Mesendoderm (in vitro differentiated cells): ENCODE data around the gene LKAAEAR1.
"Not testable (repeated sequence)": the region's sequence is repeated elsewhere in the genome, so short reads cannot be mapped to it uniquely, and the experiment has no call there.

Experiments used
- DNase-seq: peaks from one replicate; pipeline ENCODE4 v3.0.0; 2013
- H2AK5ac ChIP-seq: 2 replicates; pipeline ENCODE4 v1.6.1; 2013; ENCODE audit warnings: low read length, inconsistent platforms
- H2BK120ac ChIP-seq: 2 replicates; pipeline ENCODE4 v1.6.1; 2013; ENCODE audit warnings: low read depth, mild to moderate bottlenecking, low read length, moderate library complexity, mixed read lengths
- H2BK15ac ChIP-seq: replicated peaks from 2 replicates; pipeline ENCODE4 v1.6.1; 2013; ENCODE audit warnings: low read depth, mild to moderate bottlenecking, moderate library complexity
- H2BK5ac ChIP-seq: 2 replicates; pipeline ENCODE4 v1.6.1; 2013; ENCODE audit warnings: low read length, inconsistent platforms
- H3K18ac ChIP-seq: 2 replicates; pipeline ENCODE4 v1.6.1; 2013; ENCODE audit warnings: mild to moderate bottlenecking, low read length, mixed read lengths
- H3K23ac ChIP-seq: one replicate; pipeline ENCODE4 v1.6.1; 2013; ENCODE audit warnings: low read length
- H3K27ac ChIP-seq: 2 replicates; pipeline ENCODE4 v1.5.1; 2013; ENCODE audit warnings: low read depth, mild to moderate bottlenecking, inconsistent platforms, low read length, moderate library complexity
- H3K27me3 ChIP-seq: 2 replicates; pipeline ENCODE4 v1.6.1; 2013; ENCODE audit warnings: low read length, control low read depth, mild to moderate bottlenecking, inconsistent platforms; ENCODE audit not compliant: insufficient read depth, poor library complexity
- H3K36me3 ChIP-seq: 2 replicates; pipeline ENCODE4 v1.6.1; 2013; ENCODE audit warnings: low read length, inconsistent platforms; ENCODE audit not compliant: control insufficient read depth, insufficient read depth
- H3K4ac ChIP-seq: one replicate; pipeline ENCODE4 v1.6.1; 2013; ENCODE audit warnings: low read depth, mild to moderate bottlenecking, low read length, moderate library complexity
- H3K4me1 ChIP-seq: 2 replicates; pipeline ENCODE4 v1.6.1; 2013; ENCODE audit warnings: low read depth, low read length, inconsistent platforms; ENCODE audit not compliant: control insufficient read depth
- H3K4me2 ChIP-seq: 2 replicates; pipeline ENCODE4 v1.6.1; 2013; ENCODE audit warnings: low read length
- H3K4me3 ChIP-seq: 2 replicates; pipeline ENCODE4 v1.5.1; 2013; ENCODE audit warnings: mild to moderate bottlenecking, low read length
- H3K56ac ChIP-seq: one replicate; pipeline ENCODE4 v1.6.1; 2013; ENCODE audit warnings: low read length
- H3K79me1 ChIP-seq: 2 replicates; pipeline ENCODE4 v1.6.1; 2013; ENCODE audit warnings: low read length, inconsistent platforms
- H3K79me2 ChIP-seq: 2 replicates; pipeline ENCODE4 v1.6.1; 2013; ENCODE audit warnings: mild to moderate bottlenecking, low read length; ENCODE audit not compliant: control insufficient read depth, insufficient read depth
- H3K9ac ChIP-seq: 2 replicates; pipeline ENCODE4 v1.6.1; 2013; ENCODE audit warnings: low read length, inconsistent platforms
- H4K5ac ChIP-seq: one replicate; pipeline ENCODE4 v1.6.1; 2013; ENCODE audit warnings: low read length
- H4K8ac ChIP-seq: one replicate; pipeline ENCODE4 v1.6.1; 2013; ENCODE audit warnings: low read depth, mild to moderate bottlenecking, control low read depth, low read length, moderate library complexity
- whole genome bisulfite sequencing: extraction: QIAGEN DNeasy Blood & Tissue Kit; methylation state at CpG from one replicate; pipeline ENCODE4 v1.1.7; 2013; ENCODE audit warnings: low lambda C conversion rate, missing lambda C conversion rate; ENCODE audit not compliant: insufficient coverage; ENCODE audit errors: extremely low coverage; 5-methylcytosine and 5-hydroxymethylcytosine counted together

The LKAAEAR1 gene

DNA sequence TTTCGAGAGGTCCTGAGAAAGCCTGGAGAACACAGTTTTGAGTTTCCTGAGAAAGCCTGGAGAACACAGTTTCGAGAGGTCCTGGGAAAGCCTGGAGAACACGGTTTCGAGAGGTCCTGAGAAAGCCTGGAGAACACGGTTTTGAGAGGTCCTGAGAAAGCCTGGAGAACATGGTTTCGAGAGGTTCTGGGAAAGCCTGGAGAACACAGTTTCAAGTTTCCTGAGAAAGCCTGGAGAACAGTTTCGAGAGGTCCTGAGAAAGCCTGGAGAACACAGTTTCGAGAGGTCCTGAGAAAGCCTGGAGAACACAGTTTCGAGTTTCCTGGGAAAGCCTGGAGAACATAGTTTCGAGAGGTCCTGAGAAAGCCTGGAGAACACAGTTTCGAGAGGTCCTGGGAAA, 39.3 kb upstream of the LKAAEAR1 start:
- H3K79me2 ChIP-seq, DNase-seq, H3K27me3 ChIP-seq, H3K4ac ChIP-seq, H3K18ac ChIP-seq, H2BK120ac ChIP-seq, H3K23ac ChIP-seq, H2AK5ac ChIP-seq, H4K5ac ChIP-seq, H3K9ac ChIP-seq, H3K79me1 ChIP-seq, H4K8ac ChIP-seq, H3K4me3 ChIP-seq, H3K36me3 ChIP-seq, H3K27ac ChIP-seq, H2BK5ac ChIP-seq, H3K4me2 ChIP-seq, H3K56ac ChIP-seq, H2BK15ac ChIP-seq, H3K4me1 ChIP-seq: not testable (repeated sequence)
- WGBS, result no CpG with 5 or more reads among the region's 11 CpGs

DNA sequence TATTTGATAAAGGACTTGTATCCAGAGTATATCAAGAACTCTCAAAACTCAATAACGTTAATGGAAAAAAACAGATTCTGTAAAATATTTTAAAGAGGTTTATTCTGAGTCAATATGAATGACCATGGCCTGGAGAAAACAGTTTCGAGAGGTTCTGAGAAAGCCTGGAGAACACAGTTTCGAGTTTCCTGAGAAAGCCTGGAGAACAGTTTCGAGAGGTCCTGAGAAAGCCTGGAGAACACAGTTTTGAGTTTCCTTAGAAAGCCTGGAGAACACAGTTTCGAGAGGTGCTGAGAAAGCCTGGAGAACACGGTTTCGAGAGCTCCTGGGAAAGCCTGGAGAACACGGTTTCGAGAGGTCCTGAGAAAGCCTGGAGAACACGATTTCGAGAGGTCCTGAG, 38.7 kb upstream of the LKAAEAR1 start:
- not testable (repeated sequence) for H3K9ac ChIP-seq, H3K79me2 ChIP-seq, H3K27me3 ChIP-seq, H3K4me1 ChIP-seq, H2BK120ac ChIP-seq, DNase-seq, H2BK15ac ChIP-seq, H3K23ac ChIP-seq, H3K4ac ChIP-seq, H3K4me3 ChIP-seq, H3K18ac ChIP-seq, H4K5ac ChIP-seq, H4K8ac ChIP-seq, H3K4me2 ChIP-seq, H3K27ac ChIP-seq, H3K56ac ChIP-seq, H2AK5ac ChIP-seq, H2BK5ac ChIP-seq, H3K36me3 ChIP-seq, H3K79me1 ChIP-seq
- no CpG with 5 or more reads among the region's 11 CpGs for WGBS

DNA sequence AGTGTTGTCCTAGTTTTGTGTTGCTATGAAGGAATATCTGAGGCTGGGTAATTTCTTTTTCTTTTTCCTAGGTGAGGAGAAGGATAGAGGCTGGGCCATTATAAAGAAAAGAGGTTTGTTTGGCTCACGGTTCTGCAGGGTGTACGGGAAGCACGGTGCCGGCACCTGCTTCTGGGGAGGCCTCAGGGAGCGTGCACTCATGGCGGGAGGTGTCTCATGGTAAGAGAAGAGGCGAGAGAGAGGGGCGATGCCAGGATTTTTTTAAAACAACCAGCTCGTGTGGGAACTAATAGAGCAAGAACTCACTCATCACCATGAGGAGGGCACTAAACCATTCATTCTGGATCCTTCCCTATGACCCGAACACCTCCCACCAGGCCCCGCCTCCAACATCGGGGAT, 37.4 kb upstream of the LKAAEAR1 start:
- no CpG with 5 or more reads among the region's 12 CpGs for WGBS

DNA sequence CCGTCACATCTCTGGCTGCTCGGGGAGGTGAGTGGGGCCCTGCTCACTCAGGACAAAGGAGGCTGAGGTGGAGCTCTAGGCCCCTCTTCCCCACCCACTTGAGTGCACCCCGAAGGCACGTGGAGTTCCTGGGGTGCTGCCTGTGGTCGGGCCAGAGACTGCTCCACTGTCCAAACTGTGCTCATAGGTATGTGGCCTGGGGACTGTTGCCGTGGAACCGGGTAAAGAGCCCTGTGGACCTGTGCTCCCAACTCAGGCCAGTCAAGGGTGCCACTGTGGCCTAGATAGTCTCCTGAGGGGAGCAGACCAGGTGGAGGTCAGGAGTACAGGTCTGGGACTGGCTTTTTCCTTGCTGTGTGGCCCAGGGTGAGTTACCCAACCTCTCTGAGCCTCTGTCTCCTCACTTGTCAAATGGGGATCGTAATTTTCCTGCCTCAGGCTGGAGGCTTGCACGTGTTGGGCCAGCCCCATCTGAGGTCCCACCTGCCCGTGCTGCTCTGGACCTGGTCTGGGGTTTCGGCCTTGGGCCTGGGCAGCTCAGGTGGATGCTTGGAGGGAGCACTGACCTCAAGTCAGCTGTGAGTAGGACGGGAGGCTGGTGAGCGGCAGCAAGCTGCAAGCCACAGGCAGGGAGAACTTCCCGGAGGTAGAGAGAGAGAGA, 35.6 kb upstream of the LKAAEAR1 start:
- WGBS, result no CpG with 5 or more reads among the region's 14 CpGs
- no peak overlapping the region for H4K5ac ChIP-seq

More for the DNA sequence above, 37.4 kb upstream of the LKAAEAR1 start:
- no peaks in the 10 kb centered on the region for H3K36me3 ChIP-seq
- H3K23ac ChIP-seq, result no peak overlapping the region
- no peak overlapping the region for H2BK5ac ChIP-seq
- no peak overlapping the region for H3K4me3 ChIP-seq
- no peak overlapping the region for H4K8ac ChIP-seq
- H4K5ac ChIP-seq, result no peak overlapping the region
- no peak overlapping the region for H3K4ac ChIP-seq
- no peak overlapping the region for H3K9ac ChIP-seq
- H3K79me2 ChIP-seq, result no peaks in the 10 kb centered on the region
- H3K27ac ChIP-seq, result no peak overlapping the region
- H2BK120ac ChIP-seq, result no peak overlapping the region
- no peak overlapping the region for H3K18ac ChIP-seq
- no peaks in the 10 kb centered on the region for H3K4me1 ChIP-seq
- H3K4me2 ChIP-seq, result no peak overlapping the region
- no peak overlapping the region for H2BK15ac ChIP-seq
- H3K27me3 ChIP-seq, result no peaks in the 10 kb centered on the region
- no peak for DNase-seq
- no peak overlapping the region for H2AK5ac ChIP-seq
- no peak overlapping the region for H3K56ac ChIP-seq
- H3K79me1 ChIP-seq, result no peaks in the 10 kb centered on the region

DNA sequence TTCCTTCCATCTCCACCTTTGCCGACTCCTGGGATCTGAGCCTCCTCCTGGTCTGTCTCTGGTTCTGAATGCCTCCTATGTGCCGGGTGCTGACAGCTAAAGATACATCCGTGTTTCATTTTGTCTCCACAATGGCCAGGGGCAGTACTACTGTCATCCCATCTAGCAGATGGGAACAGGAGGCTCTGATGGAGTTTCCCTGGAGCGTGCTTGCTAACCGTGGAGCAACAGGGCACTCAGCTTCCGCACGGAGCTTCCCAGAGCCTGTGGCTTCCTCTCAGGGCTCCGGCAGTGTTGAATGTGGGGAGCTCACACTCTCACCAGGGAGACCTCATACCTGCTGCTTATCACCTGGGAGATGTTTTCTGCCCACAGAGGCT, 35.1 kb upstream of the LKAAEAR1 start:
- Histone ChIP-seq H3K23ac (no peak overlapping the region), H3K9ac (no peak overlapping the region), H2BK5ac (no peak overlapping the region), H3K4me1 (no peaks in the 10 kb centered on the region), H4K5ac (no peak overlapping the region), H3K79me1 (no peaks in the 10 kb centered on the region), H3K56ac (no peak overlapping the region), H3K36me3 (no peaks in the 10 kb centered on the region), H2BK120ac (no peak overlapping the region), H3K27me3 (no peaks in the 10 kb centered on the region), H3K4me3 (no peak overlapping the region), H3K4me2 (no peak overlapping the region), H2BK15ac (no peak overlapping the region), H4K8ac (no peak overlapping the region), H2AK5ac (no peak overlapping the region), H3K18ac (no peak overlapping the region), H3K79me2 (no peaks in the 10 kb centered on the region), H3K27ac (no peak overlapping the region), H3K4ac (no peak overlapping the region)
- no peak for DNase-seq
- WGBS, result no CpG with 5 or more reads among the region's 8 CpGs

More for the DNA sequence above, 35.6 kb upstream of the LKAAEAR1 start:
- Histone ChIP-seq H2BK120ac (no peak overlapping the region), H3K27ac (no peak overlapping the region), H3K4ac (no peak overlapping the region), H4K8ac (no peak overlapping the region), H2BK15ac (no peak overlapping the region), H3K79me2 (no peaks in the 10 kb centered on the region), H3K4me1 (no peaks in the 10 kb centered on the region), H3K79me1 (no peaks in the 10 kb centered on the region), H2BK5ac (no peak overlapping the region), H3K9ac (no peak overlapping the region), H2AK5ac (no peak overlapping the region), H3K36me3 (no peaks in the 10 kb centered on the region), H3K27me3 (no peaks in the 10 kb centered on the region), H3K4me2 (no peak overlapping the region), H3K23ac (no peak overlapping the region), H3K4me3 (no peak overlapping the region), H3K56ac (no peak overlapping the region), H3K18ac (no peak overlapping the region)
- DNase-seq, result no peak

DNA sequence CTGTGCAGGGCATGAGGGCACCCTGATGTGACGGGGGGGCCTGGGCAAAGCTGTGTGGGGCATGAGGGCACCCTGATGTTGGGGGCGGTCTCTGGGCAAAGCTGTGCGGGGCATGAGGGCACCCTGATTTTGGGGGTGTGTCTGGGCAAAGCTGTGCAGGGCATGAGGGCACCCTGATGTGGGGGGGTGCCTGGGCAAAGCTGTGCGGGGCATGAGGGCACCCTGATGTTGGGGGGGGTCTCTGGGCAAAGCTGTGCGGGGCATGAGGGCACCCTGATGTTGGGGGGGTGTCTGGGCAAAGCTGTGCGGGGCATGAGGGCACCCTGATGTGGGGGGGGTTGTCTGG, 33.2 kb upstream of the LKAAEAR1 start:
- no CpG with 5 or more reads among the region's 6 CpGs for WGBS
- not testable (repeated sequence) for H2BK15ac ChIP-seq, H3K27me3 ChIP-seq, H3K4me1 ChIP-seq, DNase-seq, H2BK5ac ChIP-seq, H3K23ac ChIP-seq, H3K79me2 ChIP-seq, H2BK120ac ChIP-seq, H4K8ac ChIP-seq, H3K4ac ChIP-seq, H3K36me3 ChIP-seq, H4K5ac ChIP-seq, H3K79me1 ChIP-seq, H3K56ac ChIP-seq, H3K9ac ChIP-seq, H3K4me2 ChIP-seq, H3K18ac ChIP-seq, H3K4me3 ChIP-seq, H2AK5ac ChIP-seq, H3K27ac ChIP-seq
